H1 (cell line): Measurements from ENCODE around the gene PASK.

Source experiments
- NANOG ChIP-seq: IDR thresholded peaks from 2 replicates; pipeline ENCODE4 v1.6.1; 2011; ENCODE audit warnings: low read length, low read depth, mild to moderate bottlenecking, inconsistent platforms; ENCODE audit not compliant: insufficient read depth, poor library complexity, severe bottlenecking
- SIX5 ChIP-seq: IDR thresholded peaks from 2 replicates; pipeline ENCODE4 v1.6.1; 2011; ENCODE audit warnings: mild to moderate bottlenecking, low read depth, low read length
- TAF1 ChIP-seq: IDR thresholded peaks from 2 replicates; pipeline ENCODE4 v1.6.1; 2011; ENCODE audit warnings: mild to moderate bottlenecking, low read depth, low read length
- YY1 ChIP-seq: IDR thresholded peaks from 2 replicates; pipeline ENCODE4 v1.6.1; 2011; ENCODE audit warnings: low read depth, mild to moderate bottlenecking, low read length
- ZNF274 ChIP-seq: IDR thresholded peaks from 2 replicates; pipeline ENCODE4 v1.7.0; 2012; ENCODE audit warnings: low read length, borderline replicate concordance; ENCODE audit errors: extremely low read depth
- TF ChIP-seq, protein P1 (sequence below), 3 experiments: IDR thresholded peaks; 1 replicate in 2 of 3; 2 replicates in 1 of 3; pipeline versions ENCODE4 v1.5.1 to v1.6.1; 2011; ENCODE audit warnings: low read length in 3 of 3, mild to moderate bottlenecking in 3 of 3, inconsistent platforms in 2 of 3, low read depth in 1 of 3, moderate library complexity in 1 of 3; ENCODE audit not compliant: insufficient read depth in 1 of 3; ENCODE audit errors: control extremely low read depth in 1 of 3

DNA sequence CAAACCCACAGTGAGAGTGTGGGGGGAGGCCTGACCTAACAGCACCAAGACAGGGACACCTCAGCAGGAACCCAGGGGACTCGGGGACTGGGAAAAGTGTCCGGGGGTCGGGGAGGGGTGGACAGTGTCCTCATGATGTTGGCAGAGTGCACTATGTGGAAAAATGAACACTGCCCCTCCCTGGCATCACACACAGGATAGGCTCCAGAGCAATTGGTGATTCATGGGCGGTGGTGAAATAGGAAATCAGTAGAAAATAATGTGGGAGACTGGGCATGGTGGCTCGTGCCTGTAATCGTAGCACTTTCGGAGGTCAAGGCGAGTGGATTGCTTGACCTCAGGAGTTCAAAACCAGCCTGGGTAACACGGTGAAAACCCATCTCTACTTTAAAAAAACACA, 35.6 kb upstream of the PASK start:
- TF ChIP-seq, protein P1, sequence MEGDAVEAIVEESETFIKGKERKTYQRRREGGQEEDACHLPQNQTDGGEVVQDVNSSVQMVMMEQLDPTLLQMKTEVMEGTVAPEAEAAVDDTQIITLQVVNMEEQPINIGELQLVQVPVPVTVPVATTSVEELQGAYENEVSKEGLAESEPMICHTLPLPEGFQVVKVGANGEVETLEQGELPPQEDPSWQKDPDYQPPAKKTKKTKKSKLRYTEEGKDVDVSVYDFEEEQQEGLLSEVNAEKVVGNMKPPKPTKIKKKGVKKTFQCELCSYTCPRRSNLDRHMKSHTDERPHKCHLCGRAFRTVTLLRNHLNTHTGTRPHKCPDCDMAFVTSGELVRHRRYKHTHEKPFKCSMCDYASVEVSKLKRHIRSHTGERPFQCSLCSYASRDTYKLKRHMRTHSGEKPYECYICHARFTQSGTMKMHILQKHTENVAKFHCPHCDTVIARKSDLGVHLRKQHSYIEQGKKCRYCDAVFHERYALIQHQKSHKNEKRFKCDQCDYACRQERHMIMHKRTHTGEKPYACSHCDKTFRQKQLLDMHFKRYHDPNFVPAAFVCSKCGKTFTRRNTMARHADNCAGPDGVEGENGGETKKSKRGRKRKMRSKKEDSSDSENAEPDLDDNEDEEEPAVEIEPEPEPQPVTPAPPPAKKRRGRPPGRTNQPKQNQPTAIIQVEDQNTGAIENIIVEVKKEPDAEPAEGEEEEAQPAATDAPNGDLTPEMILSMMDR (IDR thresholded peaks at IDR 0.05; ENCODE audit: control extremely low read depth in 1 of 3, insufficient read depth in 1 of 3, low read depth in 1 of 3, low read length in 3 of 3): no peak
- TF ChIP-seq YY1 (no peak), ZNF274 (no peak), SIX5 (no peak), NANOG (no peak), TAF1 (no peak)
